Keratinocyte (primary cell): ENCODE data around the gene SPPL2B. TPM values are rescaled to one million over a fixed set of nuclear protein-coding genes. Genes with fewer than 3 reads are reported as not detected.

Source experiments
- DNase-seq: peaks from one replicate; pipeline ENCODE4 v3.0.0-alpha.2; 2011; ENCODE audit warnings: low read depth, missing footprints, low spot score
- FAIRE-seq: peaks from 2 replicates; lab custom pipeline; 2011; peaks lifted over from hg19 to GRCh38; lab: Jason Lieb, UNC
- H2AFZ ChIP-seq: 2 replicates; pipeline ENCODE4 v1.6.0; 2012; ENCODE audit warnings: low read length, control low read depth, inconsistent platforms; ENCODE audit not compliant: control insufficient read depth
- H3K27ac ChIP-seq: 2 replicates; pipeline ENCODE4 v1.5.1; 2011; ENCODE audit warnings: low read length; ENCODE audit not compliant: control insufficient read depth, insufficient read depth
- H3K27me3 ChIP-seq: 3 replicates; pipeline ENCODE4 v1.6.0; 2011; ENCODE audit warnings: low read length; ENCODE audit not compliant: control insufficient read depth, insufficient read depth; ENCODE audit errors: extremely low read depth
- H3K36me3 ChIP-seq, 2 experiments: 2 replicates in 1 of 2; 3 replicates in 1 of 2; pipeline ENCODE4 v1.5.1; 2011; ENCODE audit warnings: low read length in 2 of 2, mild to moderate bottlenecking in 1 of 2; ENCODE audit not compliant: control insufficient read depth in 2 of 2, insufficient read depth in 2 of 2; ENCODE audit errors: extremely low read depth in 1 of 2
- H3K4me1 ChIP-seq: 3 replicates; pipeline ENCODE4 v1.5.1; 2011; ENCODE audit warnings: low read length; ENCODE audit not compliant: control insufficient read depth, insufficient read depth; ENCODE audit errors: extremely low read depth
- H3K4me2 ChIP-seq: 3 replicates; pipeline ENCODE4 v1.6.0; 2011; ENCODE audit warnings: low read depth, low read length; ENCODE audit not compliant: control insufficient read depth, insufficient read depth; ENCODE audit errors: extremely low read depth
- H3K4me3 ChIP-seq, 3 experiments: fragments of 200-600 bp in 1 of 3; sonication (generic) in 1 of 3; 2 replicates in 2 of 3; 3 replicates in 1 of 3; pipeline ENCODE4 v1.5.1; 2011 to 2016; ENCODE audit warnings: low read length in 3 of 3, mild to moderate bottlenecking in 3 of 3, control low read depth in 2 of 3, inconsistent platforms in 1 of 3, low read depth in 1 of 3, mixed read lengths in 1 of 3, mixed run types in 1 of 3, moderate library complexity in 1 of 3; ENCODE audit not compliant: control insufficient read depth in 2 of 3, insufficient read depth in 2 of 3; ENCODE audit errors: extremely low read depth in 1 of 3
- H3K79me2 ChIP-seq: 2 replicates; pipeline ENCODE4 v1.6.0; 2012; ENCODE audit warnings: low read length; ENCODE audit not compliant: control insufficient read depth, insufficient read depth
- H3K9ac ChIP-seq: 3 replicates; pipeline ENCODE4 v1.6.0; 2011; ENCODE audit warnings: low read length; ENCODE audit not compliant: control insufficient read depth, insufficient read depth; ENCODE audit errors: extremely low read depth
- H3K9me1 ChIP-seq: 3 replicates; pipeline ENCODE4 v1.6.0; 2011; ENCODE audit warnings: low read length; ENCODE audit not compliant: control insufficient read depth, insufficient read depth; ENCODE audit errors: extremely low read depth
- H3K9me3 ChIP-seq: 2 replicates; pipeline ENCODE4 v1.5.1; 2012; ENCODE audit warnings: low read depth, low read length; ENCODE audit not compliant: control insufficient read depth
- H4K20me1 ChIP-seq: 3 replicates; pipeline ENCODE4 v1.6.0; 2011; ENCODE audit warnings: low read length; ENCODE audit not compliant: control insufficient read depth, insufficient read depth; ENCODE audit errors: extremely low read depth
- CTCF ChIP-seq, 3 experiments: IDR thresholded peaks in 1 of 3; conservative IDR thresholded peaks in 1 of 3; optimal IDR thresholded peaks in 1 of 3; 2 replicates in 2 of 3; 3 replicates in 1 of 3; pipeline versions ENCODE3 to v1.5.1; 2011; ENCODE audit warnings: low read length in 3 of 3, mild to moderate bottlenecking in 3 of 3, moderate library complexity in 2 of 3, control low read depth in 1 of 3, inconsistent platforms in 1 of 3; ENCODE audit not compliant: insufficient read depth in 2 of 3; ENCODE audit errors: extremely low read depth in 1 of 3
- EZH2 ChIP-seq: IDR thresholded peaks from one replicate; pipeline ENCODE4 v1.6.1; 2012; ENCODE audit warnings: inconsistent platforms, mild to moderate bottlenecking, low read length, moderate library complexity
- dilution Hi-C: fragments of 300-500 bp; cut with MboI; formaldehyde crosslinking; loops from one replicate; pipeline ENCODE4 v1.7.0; 2020; ENCODE audit warnings: low sequenced_read_pairs; ENCODE audit not compliant: extremely low pct_ligation_motif_present
- polyA plus RNA-seq, 5 experiments: library from polyadenylated mRNA; depleted of rRNA in 3 of 5; stranded (reverse) in 3 of 5; stranded (forward) in 1 of 5; unstranded in 1 of 5; fragments of >200 nt; gene quantifications; 1 replicate in 1 of 5; 2 replicates in 3 of 5; 3 replicates in 1 of 5; pipeline versions ENCODE4 v1.2.1 to v1.2.3, GENCODE V29; 2011 to 2012; ENCODE audit warnings: missing spikeins in 2 of 5, low read depth in 1 of 5, low replicate concordance in 1 of 5

SPPL2B gene
- polyA plus RNA-seq, 1 donor (not counting 4 experiments of a cell fraction or from before 2014, with no cell fraction given), result 9.3 TPM

- no peak overlapping the region for H3K4me2 ChIP-seq
- no peak overlapping the region for H3K27ac ChIP-seq
- H3K9me1 ChIP-seq, result no peaks in the 10 kb centered on the region
- no peak overlapping the region for H3K9ac ChIP-seq
- no peaks in the 10 kb centered on the region for H3K4me1 ChIP-seq
- H3K4me3 ChIP-seq, result no peak overlapping the region
- H3K79me2 ChIP-seq, result no peaks in the 10 kb centered on the region
- DNase-seq, result no peak
- no peak overlapping the region for H2AFZ ChIP-seq
- dilution Hi-C loops, result no loop called here
- peaks cover 3% of the 10 kb centered on the region for H4K20me1 ChIP-seq
- FAIRE-seq, result no peak
- peaks cover 0 to 6% of the 10 kb centered on the region in 2 experiments for H3K36me3 ChIP-seq
- TF ChIP-seq EZH2, result no peak
- no peak for TF ChIP-seq CTCF (optimal IDR thresholded peaks at IDR 0.05 in 1 of 3, IDR thresholded peaks at IDR 0.05 in 1 of 3, conservative IDR thresholded peaks at IDR 0.05 in 1 of 3; ENCODE audit: extremely low read depth in 1 of 3, insufficient read depth in 2 of 3, low read length in 3 of 3)
- no peaks in the 10 kb centered on the region for H3K9me3 ChIP-seq
- peaks cover 34% of the 10 kb centered on the region for H3K27me3 ChIP-seq
These were observed 29.1 kb downstream of the SPPL2B start for GRCh38 chr19:2357279-2358206.

GRCh38 chr19:2358548-2359173 is 30.2 kb downstream of the SPPL2B start:
- H3K36me3 ChIP-seq, result peaks cover 0 to 4% of the 10 kb centered on the region in 2 experiments
- no peak overlapping the region for H3K4me2 ChIP-seq
- H2AFZ ChIP-seq, result no peak overlapping the region
- no peaks in the 10 kb centered on the region for H3K9me3 ChIP-seq
- FAIRE-seq (no peak), DNase-seq (no peak)
- TF ChIP-seq CTCF (optimal IDR thresholded peaks at IDR 0.05 in 1 of 3, IDR thresholded peaks at IDR 0.05 in 1 of 3, conservative IDR thresholded peaks at IDR 0.05 in 1 of 3; ENCODE audit: extremely low read depth in 1 of 3, insufficient read depth in 2 of 3, low read length in 3 of 3) (no peak), EZH2 (no peak)
- H3K4me3 ChIP-seq, result no peak overlapping the region
- H3K27ac ChIP-seq, result no peak overlapping the region
- H3K9ac ChIP-seq, result no peak overlapping the region
- H4K20me1 ChIP-seq, result peaks cover 3% of the 10 kb centered on the region
- H3K4me1 ChIP-seq, result no peaks in the 10 kb centered on the region
- H3K27me3 ChIP-seq, result peaks cover 40% of the 10 kb centered on the region
- H3K9me1 ChIP-seq, result no peaks in the 10 kb centered on the region
- H3K79me2 ChIP-seq, result no peaks in the 10 kb centered on the region
- dilution Hi-C loops, result no loop called here
